ENCODE measurements around the gene GPLD1.
"Not testable (repeated sequence)": the region's sequence is repeated elsewhere in the genome, so short reads cannot be mapped to it uniquely, and the experiment has no call there.

GPLD1 gene

DNA sequence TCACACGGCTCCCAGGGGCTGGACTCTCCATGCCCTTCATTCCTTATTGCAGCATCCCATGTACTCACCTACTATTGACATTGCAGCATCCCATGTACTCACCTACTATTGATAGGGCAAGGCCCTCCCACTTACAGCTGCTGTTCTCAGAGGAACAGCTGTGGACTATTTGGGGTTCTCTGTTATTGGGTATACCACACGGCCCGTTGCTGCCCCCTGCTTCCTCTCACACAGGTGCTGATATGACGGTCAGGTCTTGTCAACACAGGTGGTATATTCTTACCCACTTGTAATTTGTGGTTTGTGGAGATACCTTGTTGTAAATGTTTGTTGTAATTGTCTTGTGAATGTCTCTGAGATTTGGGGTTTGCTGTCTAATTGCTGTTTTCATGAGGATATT is 24.2 kb upstream of the GPLD1 start:
- no peak for TF ChIP-seq CTCF (IDR thresholded peaks at IDR 0.05; ENCODE audit: borderline replicate concordance, insufficient read depth, low read depth, low read length)
- H3K4me3 ChIP-seq (ENCODE audit: low read depth, low read length) = no peak overlapping the region

- not testable (repeated sequence) for H3K4me3 ChIP-seq (ENCODE audit: low read depth, low read length)
Measured at GRCh38 chr6:24511976-24512375, 22.6 kb upstream of the GPLD1 start.

GRCh38 chr6:24506814-24507520 is 17.6 kb upstream of the GPLD1 start:
- no peak overlapping the region for H3K4me3 ChIP-seq (ENCODE audit: low read depth, low read length)
- TF ChIP-seq CTCF (IDR thresholded peaks at IDR 0.05; ENCODE audit: borderline replicate concordance, insufficient read depth, low read depth, low read length) = no peak

DNA sequence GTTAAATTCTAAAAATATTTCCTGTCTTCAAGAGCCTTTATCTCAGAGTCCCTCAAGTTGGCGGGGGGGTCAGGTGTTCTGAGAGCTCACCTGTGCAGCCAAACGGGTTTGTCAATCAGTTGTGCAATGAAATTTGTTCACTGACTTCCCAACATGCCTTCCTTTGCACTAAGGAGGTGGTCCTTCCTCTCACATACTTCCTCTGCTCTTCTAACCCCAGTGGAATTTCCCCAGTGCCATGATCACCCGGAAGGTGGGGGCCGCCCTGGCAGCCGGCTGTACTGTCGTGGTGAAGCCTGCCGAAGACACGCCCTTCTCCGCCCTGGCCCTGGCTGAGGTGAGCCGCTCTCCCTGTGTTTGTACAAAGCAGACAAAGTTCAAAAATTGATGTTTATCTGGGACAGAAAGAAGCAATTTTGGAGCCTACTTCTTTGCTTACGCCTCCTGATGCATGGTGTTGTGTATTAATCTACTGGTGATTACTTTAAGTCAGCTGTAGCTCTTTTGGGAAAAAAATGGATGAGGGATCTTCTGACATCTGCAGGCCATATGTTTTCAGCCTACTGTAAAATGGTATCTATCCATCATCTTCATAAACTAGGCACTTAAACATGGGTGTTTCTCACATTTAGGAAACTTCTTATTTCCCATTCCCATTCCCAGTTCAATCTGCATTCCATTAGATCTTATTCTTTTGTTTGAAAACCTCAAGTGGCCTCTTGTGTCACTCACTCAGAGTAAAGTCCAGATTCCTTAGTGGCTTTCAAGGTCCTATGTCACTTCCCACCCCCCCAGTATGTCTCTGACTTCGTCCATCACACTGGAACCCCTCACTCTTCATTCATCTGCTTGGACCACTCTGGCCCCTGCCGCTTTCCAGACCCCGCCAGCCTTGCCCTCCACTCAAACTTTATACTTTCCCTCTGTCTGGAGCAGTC is 15.5 kb upstream of the GPLD1 start:
- no peak overlapping the region for H3K4me3 ChIP-seq (ENCODE audit: low read depth, low read length)
- TF ChIP-seq CTCF (IDR thresholded peaks at IDR 0.05; ENCODE audit: borderline replicate concordance, insufficient read depth, low read depth, low read length) = no peak

DNA sequence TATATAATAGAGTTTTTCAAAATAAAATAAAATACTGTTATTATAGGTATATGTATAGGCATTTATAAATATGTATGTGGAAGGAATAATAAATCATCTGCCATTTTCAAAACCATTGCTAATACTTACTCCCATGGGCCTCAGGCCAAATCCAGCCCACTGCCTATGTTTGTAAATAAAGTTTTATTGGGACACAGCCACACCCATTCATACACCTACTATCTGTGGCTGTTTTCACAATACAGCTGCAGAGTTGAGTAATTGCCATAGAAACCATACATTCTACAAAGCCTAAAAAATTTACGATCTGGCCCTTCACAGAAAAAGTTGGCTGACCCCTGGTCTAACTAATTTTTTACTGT is 14.9 kb upstream of the GPLD1 start:
- no peak for TF ChIP-seq CTCF (IDR thresholded peaks at IDR 0.05; ENCODE audit: borderline replicate concordance, insufficient read depth, low read depth, low read length)

GRCh38 chr6:24501914-24502313 is 12.5 kb upstream of the GPLD1 start:
- H3K4me3 ChIP-seq (ENCODE audit: low read depth, low read length) = no peak overlapping the region
- no peak for TF ChIP-seq CTCF (IDR thresholded peaks at IDR 0.05; ENCODE audit: borderline replicate concordance, insufficient read depth, low read depth, low read length)

More for the DNA sequence above, 14.9 kb upstream of the GPLD1 start:
- no peak overlapping the region for H3K4me3 ChIP-seq (ENCODE audit: low read depth, low read length)

- no peak for TF ChIP-seq CTCF (IDR thresholded peaks at IDR 0.05; ENCODE audit: borderline replicate concordance, insufficient read depth, low read depth, low read length)
- no peak overlapping the region for H3K4me3 ChIP-seq (ENCODE audit: low read depth, low read length)
Measured at GRCh38 chr6:24501374-24501773, 12.0 kb upstream of the GPLD1 start.
